Left ventricle myocardium inferior (tissue), 1 donor: ENCODE results near the gene MECR. TPM values are rescaled to one million over a fixed set of nuclear protein-coding genes. Genes with fewer than 3 reads are reported as not detected.

ENCODE experiments used
- DNase-seq: peaks from one replicate; pipeline ENCODE4 v3.0.0-alpha.2; 2020
- H3K27ac ChIP-seq: fragments of 200-600 bp; replicated peaks from 2 replicates; pipeline ENCODE4 v1.8.0; 2021
- H3K27me3 ChIP-seq: fragments of 200-600 bp; 2 replicates; pipeline ENCODE4 v1.8.0; 2021; ENCODE audit warnings: low read depth
- H3K36me3 ChIP-seq: fragments of 200-600 bp; 2 replicates; pipeline ENCODE4 v1.8.0; 2021
- H3K4me1 ChIP-seq: fragments of 200-600 bp; 2 replicates; pipeline ENCODE4 v1.8.0; 2021
- H3K4me3 ChIP-seq: fragments of 200-600 bp; 2 replicates; pipeline ENCODE4 v1.8.0; 2021; ENCODE audit warnings: mild to moderate bottlenecking, moderate library complexity
- H3K9me3 ChIP-seq: fragments of 200-600 bp; replicated peaks from 2 replicates; pipeline ENCODE4 v1.8.0; 2021
- intact Hi-C: fragments of 100-400 bp; cut with micrococcal nuclease; formaldehyde crosslinking; loops from one replicate; pipeline ENCODE4 v1.11.0; 2022
- total RNA-seq: library from RNA; stranded (reverse); fragmentation: NEBNext Ultra II Directional; extraction: Animal tissue kit (Norgen Biotek cat#: 25700); gene quantifications from one replicate; pipeline ENCODE4 v1.2.1, GENCODE V29; 2021
- TF ChIP-seq, protein P1 (sequence below): fragments of 200-600 bp; IDR thresholded peaks from 2 replicates; pipeline ENCODE4 v1.8.0; 2021; ENCODE audit warnings: antibody characterized with exemption, mild to moderate bottlenecking, borderline replicate concordance
- donor health status: DM: no; HTN: yes; CAD: no; lungs with severe emphysema.

The MECR gene
- total RNA-seq, 1 donor from 2014 or later, result 30.8 TPM

GRCh38 chr1:29266912-29267311, 36.2 kb upstream of the MECR start:
- Histone ChIP-seq H3K4me1 (peaks cover 14% of the 10 kb centered on the region), H3K4me3 (no peak overlapping the region), H3K27me3 (no peaks in the 10 kb centered on the region), H3K36me3 (no peaks in the 10 kb centered on the region), H3K27ac (no peak overlapping the region), H3K9me3 (no peaks in the 10 kb centered on the region)
- TF ChIP-seq, protein P1, sequence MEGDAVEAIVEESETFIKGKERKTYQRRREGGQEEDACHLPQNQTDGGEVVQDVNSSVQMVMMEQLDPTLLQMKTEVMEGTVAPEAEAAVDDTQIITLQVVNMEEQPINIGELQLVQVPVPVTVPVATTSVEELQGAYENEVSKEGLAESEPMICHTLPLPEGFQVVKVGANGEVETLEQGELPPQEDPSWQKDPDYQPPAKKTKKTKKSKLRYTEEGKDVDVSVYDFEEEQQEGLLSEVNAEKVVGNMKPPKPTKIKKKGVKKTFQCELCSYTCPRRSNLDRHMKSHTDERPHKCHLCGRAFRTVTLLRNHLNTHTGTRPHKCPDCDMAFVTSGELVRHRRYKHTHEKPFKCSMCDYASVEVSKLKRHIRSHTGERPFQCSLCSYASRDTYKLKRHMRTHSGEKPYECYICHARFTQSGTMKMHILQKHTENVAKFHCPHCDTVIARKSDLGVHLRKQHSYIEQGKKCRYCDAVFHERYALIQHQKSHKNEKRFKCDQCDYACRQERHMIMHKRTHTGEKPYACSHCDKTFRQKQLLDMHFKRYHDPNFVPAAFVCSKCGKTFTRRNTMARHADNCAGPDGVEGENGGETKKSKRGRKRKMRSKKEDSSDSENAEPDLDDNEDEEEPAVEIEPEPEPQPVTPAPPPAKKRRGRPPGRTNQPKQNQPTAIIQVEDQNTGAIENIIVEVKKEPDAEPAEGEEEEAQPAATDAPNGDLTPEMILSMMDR, result no peak
- intact Hi-C loops, result no loop called here
- DNase-seq, result no peak

- H3K9me3 ChIP-seq, result no peaks in the 10 kb centered on the region
- TF ChIP-seq, protein P1, result no peak
- intact Hi-C loops, result no loop called here
- H3K36me3 ChIP-seq, result no peaks in the 10 kb centered on the region
- no peak overlapping the region for H3K4me3 ChIP-seq
- peaks cover 5% of the 10 kb centered on the region for H3K4me1 ChIP-seq
- peaks cover 7% of the 10 kb centered on the region for H3K27me3 ChIP-seq
- H3K27ac ChIP-seq, result no peak overlapping the region
- DNase-seq, result no peak
Measured at GRCh38 chr1:29264773-29265389, 34.1 kb upstream of the MECR start.

DNA sequence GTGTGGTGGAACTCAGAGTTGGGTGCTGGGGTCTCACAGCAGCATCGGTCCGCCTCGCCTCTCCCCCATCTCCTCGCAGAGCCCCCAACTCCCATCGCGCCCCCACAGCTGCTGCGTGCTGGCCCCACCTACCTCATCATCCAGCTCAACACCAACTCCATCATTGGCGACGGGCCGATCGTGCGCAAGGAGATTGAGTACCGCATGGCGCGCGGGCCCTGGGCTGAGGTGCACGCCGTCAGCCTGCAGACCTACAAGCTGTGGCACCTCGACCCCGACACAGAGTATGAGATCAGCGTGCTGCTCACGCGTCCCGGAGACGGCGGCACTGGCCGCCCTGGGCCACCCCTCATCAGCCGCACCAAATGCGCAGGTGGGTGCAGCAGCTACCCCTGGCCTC, 29.8 kb upstream of the MECR start:
- DNase-seq, result no peak
- no peaks in the 10 kb centered on the region for H3K9me3 ChIP-seq
- peaks cover 34% of the 10 kb centered on the region for H3K27me3 ChIP-seq
- peak overlapping the region; percentile 68 for H3K4me3 ChIP-seq
- peaks cover 18% of the 10 kb centered on the region for H3K4me1 ChIP-seq
- TF ChIP-seq, protein P1, result no peak
- H3K36me3 ChIP-seq, result no peaks in the 10 kb centered on the region
- intact Hi-C loops, result no loop called here
- H3K27ac ChIP-seq, result no peak overlapping the region

DNA sequence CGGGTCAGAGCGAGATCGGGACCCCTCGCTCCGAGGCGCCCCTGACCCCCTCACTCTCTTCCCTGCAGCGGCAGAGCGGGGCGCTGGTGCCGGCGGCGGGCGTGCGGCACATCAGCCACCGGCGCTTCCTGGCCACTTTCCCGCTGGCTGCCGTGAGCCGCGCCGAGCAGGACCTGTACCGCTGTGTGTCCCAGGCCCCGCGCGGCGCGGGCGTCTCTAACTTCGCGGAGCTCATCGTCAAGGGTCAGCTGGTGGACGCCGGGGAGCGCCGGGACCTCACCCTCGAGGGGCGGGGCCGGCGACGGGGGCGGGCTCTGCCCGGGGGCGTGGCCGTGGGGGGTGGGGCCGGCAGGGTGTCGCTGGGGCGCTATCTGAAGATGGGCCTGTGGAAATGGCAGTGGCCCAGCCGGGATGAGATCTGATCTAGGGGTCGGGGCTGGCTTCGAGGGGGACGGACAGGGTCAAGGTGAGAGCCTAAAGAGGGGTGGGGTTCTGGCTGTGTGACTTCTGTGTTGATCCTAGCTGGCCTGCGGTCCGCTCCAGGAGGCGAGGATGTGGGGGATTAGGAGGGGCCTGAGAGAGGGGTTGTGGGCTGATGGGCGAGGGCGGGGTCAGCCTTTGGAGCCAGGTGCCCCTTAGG, 29.2 kb upstream of the MECR start:
- intact Hi-C loops, result no loop called here
- no peak overlapping the region for H3K27ac ChIP-seq

DNA sequence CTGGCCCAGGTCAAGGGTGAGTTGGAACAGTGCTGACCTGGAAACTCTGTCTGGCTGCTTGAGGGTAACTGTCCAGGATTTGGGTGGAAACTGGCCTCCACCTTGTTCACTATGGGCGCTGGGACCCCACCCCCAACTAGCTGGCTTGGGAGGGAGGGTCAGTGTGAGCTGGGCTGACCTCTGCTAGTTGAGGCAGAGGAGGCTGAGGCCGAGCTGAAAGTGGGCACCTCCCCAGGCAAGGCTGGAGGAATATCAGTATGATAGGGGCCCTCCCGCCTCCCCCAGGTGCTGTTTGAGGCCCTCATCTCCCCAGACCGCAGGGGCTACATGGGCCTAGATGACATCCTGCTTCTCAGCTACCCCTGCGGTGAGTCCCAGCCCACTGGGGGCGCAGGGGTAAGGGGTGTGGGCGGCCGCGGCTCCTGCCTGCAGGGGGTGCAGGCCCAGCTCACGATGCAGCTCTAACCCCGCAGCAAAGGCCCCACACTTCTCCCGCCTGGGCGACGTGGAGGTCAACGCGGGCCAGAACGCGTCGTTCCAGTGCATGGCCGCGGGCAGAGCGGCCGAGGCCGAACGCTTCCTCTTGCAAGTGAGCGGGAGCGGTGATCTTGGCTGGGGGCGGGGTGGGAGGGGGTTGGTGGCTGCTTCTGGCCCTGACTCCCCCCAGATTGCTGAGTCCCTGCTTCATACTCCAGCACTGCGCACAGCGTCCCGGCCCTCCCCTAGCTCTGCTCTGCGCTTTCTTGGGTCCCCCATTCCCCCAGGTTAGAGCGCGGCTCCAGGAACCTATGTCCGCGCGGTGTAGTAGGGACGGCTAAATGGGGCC, 28.5 kb upstream of the MECR start:
- Histone ChIP-seq H3K4me3 (peak overlapping the region; percentile 68), H3K9me3 (no peaks in the 10 kb centered on the region), H3K27me3 (peaks cover 34% of the 10 kb centered on the region), H3K36me3 (no peaks in the 10 kb centered on the region), H3K4me1 (peaks cover 18% of the 10 kb centered on the region), H3K27ac (no peak overlapping the region)
- intact Hi-C loops, result no loop called here
- no peak for DNase-seq
- TF ChIP-seq, protein P1, result no peak

More for the DNA sequence above, 29.2 kb upstream of the MECR start:
- Histone ChIP-seq H3K9me3 (no peaks in the 10 kb centered on the region), H3K4me1 (peaks cover 18% of the 10 kb centered on the region), H3K36me3 (no peaks in the 10 kb centered on the region), H3K27me3 (peaks cover 34% of the 10 kb centered on the region), H3K4me3 (peak overlapping the region; percentile 68)
- DNase-seq, result peak; percentile 67
- TF ChIP-seq, protein P1, result no peak
